OCI-LY1 (cell line): Measurements from ENCODE around the gene MRPL22.

Source experiments
- CTCF ChIP-seq: fragments of 200-600 bp; sonication (generic), shearing (Covaris generic); IDR thresholded peaks from 2 replicates; pipeline ENCODE4 v1.5.1; 2017; ENCODE audit warnings: mild to moderate bottlenecking, antibody characterized with exemption, low read length, moderate library complexity, mixed read lengths
- EZH2 ChIP-seq: fragments of 200-600 bp; sonication (generic), shearing (Covaris generic); IDR thresholded peaks from 2 replicates; pipeline ENCODE4 v1.8.0; 2017; ENCODE audit warnings: borderline replicate concordance, mixed run types, mild to moderate bottlenecking, antibody characterized with exemption, low read length, moderate library complexity, mixed read lengths

DNA sequence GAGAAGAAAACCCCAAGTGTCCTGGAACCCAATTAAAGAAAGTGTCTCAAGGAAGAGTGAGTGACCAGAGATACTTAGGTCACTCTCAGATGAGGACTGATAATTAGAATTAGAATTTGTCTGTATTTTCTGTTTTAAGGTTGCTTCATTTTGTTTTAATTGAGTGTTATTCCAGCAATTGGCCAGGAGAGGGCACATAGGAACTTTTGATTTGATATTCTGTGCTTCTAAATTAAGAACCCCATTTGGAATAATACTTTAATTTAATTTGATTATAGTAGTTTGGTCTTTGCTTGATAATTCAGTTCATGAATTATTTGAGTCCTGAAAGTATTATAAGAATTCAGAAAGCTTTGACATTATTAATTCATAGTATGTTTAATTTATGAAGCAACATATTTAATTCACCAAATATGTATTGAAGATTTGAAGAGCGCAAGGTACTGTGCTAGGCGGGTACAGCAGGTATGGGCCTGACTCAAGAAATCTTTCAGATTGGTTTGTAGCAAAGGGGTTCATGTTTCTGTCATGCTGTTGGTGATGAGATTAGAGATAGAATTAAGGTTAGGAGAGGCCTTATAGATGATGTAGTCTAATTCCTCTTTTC lies 4.9 kb downstream of the MRPL22 start:
- TF ChIP-seq CTCF (peak; percentile 60), EZH2 (no peak)
